GM20000 (cell line): Measurements from ENCODE around the gene STOML1.
"Not testable (repeated sequence)": the region's sequence is repeated elsewhere in the genome, so short reads cannot be mapped to it uniquely, and the experiment has no call there.

Experiments
- DNase-seq: peaks from one replicate; pipeline ENCODE4 v3.0.0; 2012; ENCODE audit warnings: low spot score
- TF ChIP-seq, protein P1 (sequence below): IDR thresholded peaks from 2 replicates; pipeline ENCODE4 v1.5.1; 2012; ENCODE audit warnings: mild to moderate bottlenecking, control low read depth; ENCODE audit errors: extremely low read depth, missing control alignments

The STOML1 gene

GRCh38 chr15:73979636-73980035, 12.5 kb downstream of the STOML1 start:
- DNase-seq = no peak
- TF ChIP-seq, protein P1, sequence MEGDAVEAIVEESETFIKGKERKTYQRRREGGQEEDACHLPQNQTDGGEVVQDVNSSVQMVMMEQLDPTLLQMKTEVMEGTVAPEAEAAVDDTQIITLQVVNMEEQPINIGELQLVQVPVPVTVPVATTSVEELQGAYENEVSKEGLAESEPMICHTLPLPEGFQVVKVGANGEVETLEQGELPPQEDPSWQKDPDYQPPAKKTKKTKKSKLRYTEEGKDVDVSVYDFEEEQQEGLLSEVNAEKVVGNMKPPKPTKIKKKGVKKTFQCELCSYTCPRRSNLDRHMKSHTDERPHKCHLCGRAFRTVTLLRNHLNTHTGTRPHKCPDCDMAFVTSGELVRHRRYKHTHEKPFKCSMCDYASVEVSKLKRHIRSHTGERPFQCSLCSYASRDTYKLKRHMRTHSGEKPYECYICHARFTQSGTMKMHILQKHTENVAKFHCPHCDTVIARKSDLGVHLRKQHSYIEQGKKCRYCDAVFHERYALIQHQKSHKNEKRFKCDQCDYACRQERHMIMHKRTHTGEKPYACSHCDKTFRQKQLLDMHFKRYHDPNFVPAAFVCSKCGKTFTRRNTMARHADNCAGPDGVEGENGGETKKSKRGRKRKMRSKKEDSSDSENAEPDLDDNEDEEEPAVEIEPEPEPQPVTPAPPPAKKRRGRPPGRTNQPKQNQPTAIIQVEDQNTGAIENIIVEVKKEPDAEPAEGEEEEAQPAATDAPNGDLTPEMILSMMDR = no peak

DNA sequence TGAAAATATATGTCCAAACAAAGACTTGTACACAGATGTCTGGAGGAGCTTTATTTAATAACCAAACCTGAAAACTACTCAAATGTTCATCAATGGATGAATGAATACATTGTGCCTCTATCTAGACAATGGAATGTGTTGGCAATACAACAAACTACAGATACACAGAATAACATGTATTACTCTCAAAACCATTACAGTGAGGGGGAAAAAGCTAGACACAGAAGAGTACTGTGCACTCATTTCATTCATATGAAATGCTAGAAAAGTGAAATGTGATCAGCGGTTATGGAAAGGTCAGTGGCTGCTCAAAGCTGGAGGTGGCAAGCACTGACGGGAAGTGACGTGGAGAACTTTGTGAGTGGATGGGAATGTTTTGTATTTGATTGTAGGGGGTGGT, 13.2 kb downstream of the STOML1 start:
- no peak for DNase-seq
- TF ChIP-seq, protein P1 = no peak

DNA sequence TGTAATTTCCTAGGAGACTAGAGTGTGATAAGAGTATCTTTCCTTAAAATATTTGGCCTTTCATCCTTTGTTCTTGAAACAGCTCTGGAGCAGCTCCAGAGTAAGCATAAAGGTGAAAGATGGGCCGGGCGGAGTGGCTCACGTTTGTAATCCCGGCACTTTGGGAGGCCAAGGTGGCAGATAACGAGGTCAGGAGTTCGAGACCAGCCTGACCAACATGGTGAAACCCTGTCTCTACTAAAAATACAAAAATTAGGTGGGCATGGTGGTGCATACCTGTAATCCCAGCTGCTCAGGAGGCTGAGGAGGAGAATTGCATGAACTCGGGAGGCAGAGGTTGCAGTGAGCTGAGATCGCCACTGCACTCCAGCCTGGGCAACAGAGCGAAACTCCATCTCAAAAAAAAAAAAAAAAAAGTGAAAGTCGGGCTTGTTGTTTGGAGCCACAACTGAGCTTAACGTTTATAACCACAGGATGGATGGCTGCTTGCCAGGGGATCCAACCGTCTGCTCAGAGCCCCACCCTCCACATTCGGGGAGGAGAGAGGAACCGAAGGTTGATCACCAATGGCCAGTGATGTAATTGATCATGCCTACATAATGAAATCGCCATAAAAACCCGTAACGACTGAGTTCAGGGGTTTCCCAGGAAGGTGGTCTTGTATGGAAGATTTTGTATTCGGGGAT, 16.5 kb downstream of the STOML1 start:
- DNase-seq = not testable (repeated sequence)

GRCh38 chr15:73973683-73974200, 18.4 kb downstream of the STOML1 start:
- DNase-seq = not testable (repeated sequence)

- TF ChIP-seq, protein P1 = peak; percentile 83
Measured at GRCh38 chr15:73972984-73973682, 19.0 kb downstream of the STOML1 start.

GRCh38 chr15:73969151-73969759, 22.8 kb downstream of the STOML1 start:
- TF ChIP-seq, protein P1 = no peak
- DNase-seq = no peak

More at GRCh38 chr15:73972984-73973682, 19.0 kb downstream of the STOML1 start:
- DNase-seq = peak; percentile 89

- DNase-seq = no peak
- TF ChIP-seq, protein P1 = no peak
Measured at GRCh38 chr15:73968461-73968860, 23.6 kb downstream of the STOML1 start.

GRCh38 chr15:73965758-73966113, 26.4 kb downstream of the STOML1 start:
- TF ChIP-seq, protein P1 = no peak
- DNase-seq = peak; percentile 77
